ENCODE results near the gene KLK12.

KLK12 gene

GRCh38 chr19:50983625-50984292, 51.0 kb downstream of the KLK12 start, which contains the start of gene KLK7:
Gene KLK7 (minus strand): TSS chr19:50983917. CDS start chr19:50982399, 1,518 bp downstream.
- Mint-ChIP-seq H3K4me3 (no peak within 1 kb of the TSS), H3K9me3 (no peaks in the 10 kb centered on the region), H3K36me3 (ENCODE audit: low read depth) (no peaks in the 10 kb centered on the region), H3K27me3 (ENCODE audit: low read depth) (peaks cover 53% of the 10 kb centered on the region), H3K27ac (no peak within 1 kb of the TSS), H3K4me1 (peaks cover 9% of the 10 kb centered on the region)
- TF ChIP-seq CTCF (IDR thresholded peaks at IDR 0.05; ENCODE audit: unreplicated experiment in 3 of 3) = no peak

DNA sequence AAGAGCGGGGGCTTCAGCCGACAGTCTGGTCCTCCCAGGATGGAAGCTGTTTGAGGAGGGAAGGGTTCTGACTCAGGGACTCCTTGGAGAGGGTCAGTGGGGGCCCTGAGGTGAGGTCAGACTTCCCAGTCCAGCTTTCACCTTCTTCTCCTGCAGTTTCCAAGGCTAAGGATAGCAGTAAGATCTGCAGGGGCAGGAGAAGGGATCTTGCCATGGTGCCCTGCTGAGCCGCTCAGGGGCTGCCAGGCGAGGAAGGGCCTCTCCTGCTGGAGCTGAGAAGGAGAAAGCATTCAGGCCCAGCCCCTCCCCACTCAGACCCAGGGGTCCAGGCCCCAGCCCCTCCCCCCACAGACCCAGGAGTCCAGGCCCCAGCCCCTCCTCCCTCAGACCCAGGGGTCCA, 52.6 kb downstream of the KLK12 start:
- Mint-ChIP-seq H3K27me3 (ENCODE audit: low read depth) (peaks cover 48% of the 10 kb centered on the region), H3K27ac (no peak overlapping the region), H3K4me3 (no peak overlapping the region), H3K4me1 (peaks cover 11% of the 10 kb centered on the region), H3K9me3 (no peaks in the 10 kb centered on the region), H3K36me3 (ENCODE audit: low read depth) (no peaks in the 10 kb centered on the region)
- no peak for TF ChIP-seq CTCF (IDR thresholded peaks at IDR 0.05; ENCODE audit: unreplicated experiment in 3 of 3)

GRCh38 chr19:50981587-50982146, 53.1 kb downstream of the KLK12 start:
- TF ChIP-seq CTCF (IDR thresholded peaks at IDR 0.05; ENCODE audit: unreplicated experiment in 3 of 3) = no peak
- Mint-ChIP-seq H3K9me3 (no peaks in the 10 kb centered on the region), H3K27ac (no peak overlapping the region), H3K4me1 (peaks cover 11% of the 10 kb centered on the region), H3K27me3 (ENCODE audit: low read depth) (peaks cover 43% of the 10 kb centered on the region), H3K36me3 (ENCODE audit: low read depth) (no peaks in the 10 kb centered on the region), H3K4me3 (no peak overlapping the region)

GRCh38 chr19:50980208-50980607, 54.6 kb downstream of the KLK12 start:
- Mint-ChIP-seq H3K36me3 (ENCODE audit: low read depth) (no peaks in the 10 kb centered on the region), H3K4me3 (no peak overlapping the region)
- TF ChIP-seq CTCF (IDR thresholded peaks at IDR 0.05; ENCODE audit: unreplicated experiment in 3 of 3) = no peak

GRCh38 chr19:50979758-50980157, 55.0 kb downstream of the KLK12 start:
- H3K27ac Mint-ChIP-seq = no peak overlapping the region
- H3K27me3 Mint-ChIP-seq (ENCODE audit: low read depth) = peaks cover 37% of the 10 kb centered on the region
- no peak for TF ChIP-seq CTCF (IDR thresholded peaks at IDR 0.05; ENCODE audit: unreplicated experiment in 3 of 3)
- no peak overlapping the region for H3K4me3 Mint-ChIP-seq
- peaks cover 11% of the 10 kb centered on the region for H3K4me1 Mint-ChIP-seq
- H3K36me3 Mint-ChIP-seq (ENCODE audit: low read depth) = no peaks in the 10 kb centered on the region
- H3K9me3 Mint-ChIP-seq = no peaks in the 10 kb centered on the region

More at GRCh38 chr19:50980208-50980607, 54.6 kb downstream of the KLK12 start:
- H3K4me1 Mint-ChIP-seq = peaks cover 11% of the 10 kb centered on the region
- H3K27ac Mint-ChIP-seq = no peak overlapping the region
- H3K9me3 Mint-ChIP-seq = no peaks in the 10 kb centered on the region
- H3K27me3 Mint-ChIP-seq (ENCODE audit: low read depth) = peaks cover 41% of the 10 kb centered on the region
